ENCODE data around the gene SLAIN2. TPM values are rescaled to one million over a fixed set of nuclear protein-coding genes. Genes with fewer than 3 reads are reported as not detected.

Gene SLAIN2
- total RNA-seq, 1 experiment from 2014 or later: 30.8 TPM

DNA sequence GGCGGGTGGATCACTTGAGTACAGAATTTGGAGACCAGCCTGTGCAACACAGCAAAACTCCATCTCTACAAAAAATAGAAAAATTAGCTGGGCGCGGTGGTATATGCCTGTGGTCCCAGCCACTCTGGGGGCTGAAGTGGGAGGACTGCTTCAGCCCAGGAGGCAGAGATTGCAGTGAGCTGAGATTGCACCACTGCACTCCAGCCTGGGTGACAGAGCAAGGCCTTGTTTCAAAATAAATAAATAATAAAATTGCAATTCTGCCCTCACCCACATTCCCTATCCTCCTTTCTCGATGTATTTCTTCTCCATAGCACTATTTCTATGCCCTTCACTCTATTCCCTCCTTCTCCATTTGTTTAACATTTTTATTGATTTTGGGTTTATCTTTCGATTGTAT, 8.7 kb upstream of the SLAIN2 start:
- no peak overlapping the region for H2AK5ac ChIP-seq (ENCODE audit: insufficient read length, low read length)
- no peak overlapping the region for H2BK5ac ChIP-seq (ENCODE audit: insufficient read length, low read length)
- H3K4me1 ChIP-seq (ENCODE audit: insufficient read depth, low read length): no peaks in the 10 kb centered on the region
- H3K27me3 ChIP-seq (ENCODE audit: insufficient read depth, low read length): no peaks in the 10 kb centered on the region
- no peak overlapping the region for H3K4ac ChIP-seq (ENCODE audit: low read depth, low read length)
- H2BK120ac ChIP-seq (ENCODE audit: low read depth, low read length, poor library complexity, severe bottlenecking): no peak overlapping the region
- H2BK12ac ChIP-seq (ENCODE audit: insufficient read length, low read depth, low read length): no peak overlapping the region
- no peak overlapping the region for H3K23ac ChIP-seq (ENCODE audit: insufficient read length, low read depth, low read length)
- DNase-seq: no peak
- H4K91ac ChIP-seq (ENCODE audit: insufficient read length, low read depth, low read length): no peak overlapping the region
- H3K23me2 ChIP-seq (ENCODE audit: insufficient read length, low read depth, low read length, poor library complexity, severe bottlenecking): no peaks in the 10 kb centered on the region
- H3K27ac ChIP-seq (ENCODE audit: insufficient read length, low read depth, low read length): no peak overlapping the region
- TF ChIP-seq, protein P1, sequence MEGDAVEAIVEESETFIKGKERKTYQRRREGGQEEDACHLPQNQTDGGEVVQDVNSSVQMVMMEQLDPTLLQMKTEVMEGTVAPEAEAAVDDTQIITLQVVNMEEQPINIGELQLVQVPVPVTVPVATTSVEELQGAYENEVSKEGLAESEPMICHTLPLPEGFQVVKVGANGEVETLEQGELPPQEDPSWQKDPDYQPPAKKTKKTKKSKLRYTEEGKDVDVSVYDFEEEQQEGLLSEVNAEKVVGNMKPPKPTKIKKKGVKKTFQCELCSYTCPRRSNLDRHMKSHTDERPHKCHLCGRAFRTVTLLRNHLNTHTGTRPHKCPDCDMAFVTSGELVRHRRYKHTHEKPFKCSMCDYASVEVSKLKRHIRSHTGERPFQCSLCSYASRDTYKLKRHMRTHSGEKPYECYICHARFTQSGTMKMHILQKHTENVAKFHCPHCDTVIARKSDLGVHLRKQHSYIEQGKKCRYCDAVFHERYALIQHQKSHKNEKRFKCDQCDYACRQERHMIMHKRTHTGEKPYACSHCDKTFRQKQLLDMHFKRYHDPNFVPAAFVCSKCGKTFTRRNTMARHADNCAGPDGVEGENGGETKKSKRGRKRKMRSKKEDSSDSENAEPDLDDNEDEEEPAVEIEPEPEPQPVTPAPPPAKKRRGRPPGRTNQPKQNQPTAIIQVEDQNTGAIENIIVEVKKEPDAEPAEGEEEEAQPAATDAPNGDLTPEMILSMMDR (conservative IDR thresholded peaks at IDR 0.05): no peak
- no peaks in the 10 kb centered on the region for H3K36me3 Mint-ChIP-seq (ENCODE audit: insufficient read depth in 1 of 3, low read depth in 3 of 3)
- H4K20me1 ChIP-seq (ENCODE audit: control insufficient read depth, insufficient read depth, insufficient read length): no peaks in the 10 kb centered on the region
- no peaks in the 10 kb centered on the region for H3K79me2 ChIP-seq (ENCODE audit: insufficient read depth, low read length)
- no peaks in the 10 kb centered on the region for H3K79me1 ChIP-seq (ENCODE audit: insufficient read depth, low read depth, low read length, poor library complexity, severe bottlenecking)
- H2BK15ac ChIP-seq (ENCODE audit: low read depth, low read length): no peak overlapping the region
- no peak overlapping the region for H3K27ac Mint-ChIP-seq
- H3K9me3 ChIP-seq (ENCODE audit: control insufficient read depth, low read depth, low read length): no peaks in the 10 kb centered on the region
- no peaks in the 10 kb centered on the region for H3K9me3 Mint-ChIP-seq
- H3K9ac ChIP-seq (ENCODE audit: extremely low read depth, insufficient read length, low read length): no peak overlapping the region
- H3K14ac ChIP-seq (ENCODE audit: insufficient read depth, low read length): no peak overlapping the region
- H3K27me3 Mint-ChIP-seq (ENCODE audit: low read depth): no peaks in the 10 kb centered on the region
- H4K5ac ChIP-seq (ENCODE audit: insufficient read length, low read depth, low read length): no peak overlapping the region
- H4K8ac ChIP-seq (replicated peaks; ENCODE audit: insufficient read length, low read depth, low read length): no peak overlapping the region
- H2AFZ ChIP-seq (ENCODE audit: low read length): no peak overlapping the region
- H3K4me1 Mint-ChIP-seq: no peaks in the 10 kb centered on the region
- no peak overlapping the region for H3K18ac ChIP-seq (ENCODE audit: insufficient read length, low read depth, low read length)
- no peak overlapping the region for H3T11ph ChIP-seq (ENCODE audit: low read length)
- WGBS (ENCODE audit: extremely low coverage, insufficient read length, low lambda C conversion rate): no CpG with 5 or more reads among the region's 5 CpGs
- no peak overlapping the region for H3K4me2 ChIP-seq (ENCODE audit: insufficient read depth, insufficient read length, low read length)
- no peak overlapping the region for H3K56ac ChIP-seq (ENCODE audit: insufficient read length, low read depth, low read length)
- H2BK20ac ChIP-seq (ENCODE audit: low read depth, low read length, poor library complexity, severe bottlenecking): no peak overlapping the region
- H3K4me3 Mint-ChIP-seq: no peak overlapping the region

All from H9 (cell line).